Spinal cord (tissue), 10 donors: ENCODE measurements around the gene SORCS2. TPM values are rescaled to one million over a fixed set of nuclear protein-coding genes. Genes with fewer than 3 reads are reported as not detected.

ENCODE experiments used
- DNase-seq, 6 donors: peaks; one replicate each; pipeline versions ENCODE4 v3.0.0 to v3.0.0-alpha.2; 2013 to 2015; ENCODE audit warnings: low spot score in 6 of 6, low read depth in 4 of 6
- H3K27ac ChIP-seq: one replicate; pipeline ENCODE4 v1.5.1; 2013; ENCODE audit warnings: low read depth, low read length, control low read depth
- H3K27me3 ChIP-seq: one replicate; pipeline ENCODE4 v1.6.1; 2013; ENCODE audit warnings: low read length; ENCODE audit not compliant: control insufficient read depth, insufficient read depth
- H3K36me3 ChIP-seq: one replicate; pipeline ENCODE4 v1.6.1; 2013; ENCODE audit warnings: low read length; ENCODE audit not compliant: control insufficient read depth, insufficient read depth
- H3K4me1 ChIP-seq: one replicate; pipeline ENCODE4 v1.6.1; 2013; ENCODE audit warnings: low read length; ENCODE audit not compliant: control insufficient read depth, insufficient read depth
- H3K4me3 ChIP-seq: one replicate; pipeline ENCODE4 v1.5.1; 2013; ENCODE audit warnings: low read depth, low read length, control low read depth
- H3K9me3 ChIP-seq: one replicate; pipeline ENCODE4 v1.6.1; 2013; ENCODE audit warnings: low read length; ENCODE audit not compliant: control insufficient read depth, insufficient read depth
- WGBS: methylation state at CpG from one replicate; pipeline ENCODE4 v1.1.5; 2013; ENCODE audit warnings: missing lambda C conversion rate; ENCODE audit not compliant: insufficient coverage; 5-methylcytosine and 5-hydroxymethylcytosine counted together
- polyA plus RNA-seq, 2 donors: library from polyadenylated mRNA; unstranded; fragments of 120-200 nt; gene quantifications; one replicate each; pipeline ENCODE4 v1.2.1, GENCODE V29; 2013; ENCODE audit not compliant: insufficient read length in 2 of 2
- total RNA-seq, 2 donors: library from RNA; depleted of rRNA in 1 of 2; stranded (reverse); fragments of 120-200 nt in 1 of 2; fragments of >200 nt in 1 of 2; gene quantifications; one replicate each; pipeline versions ENCODE4 v1.2.3 to v1.2.4, GENCODE V29; 2013 to 2014
- donor health status: healthy.

Gene SORCS2
- total and polyA plus RNA-seq, 4 donors: 7.3 to 24.8 (median 16.5) TPM

DNA sequence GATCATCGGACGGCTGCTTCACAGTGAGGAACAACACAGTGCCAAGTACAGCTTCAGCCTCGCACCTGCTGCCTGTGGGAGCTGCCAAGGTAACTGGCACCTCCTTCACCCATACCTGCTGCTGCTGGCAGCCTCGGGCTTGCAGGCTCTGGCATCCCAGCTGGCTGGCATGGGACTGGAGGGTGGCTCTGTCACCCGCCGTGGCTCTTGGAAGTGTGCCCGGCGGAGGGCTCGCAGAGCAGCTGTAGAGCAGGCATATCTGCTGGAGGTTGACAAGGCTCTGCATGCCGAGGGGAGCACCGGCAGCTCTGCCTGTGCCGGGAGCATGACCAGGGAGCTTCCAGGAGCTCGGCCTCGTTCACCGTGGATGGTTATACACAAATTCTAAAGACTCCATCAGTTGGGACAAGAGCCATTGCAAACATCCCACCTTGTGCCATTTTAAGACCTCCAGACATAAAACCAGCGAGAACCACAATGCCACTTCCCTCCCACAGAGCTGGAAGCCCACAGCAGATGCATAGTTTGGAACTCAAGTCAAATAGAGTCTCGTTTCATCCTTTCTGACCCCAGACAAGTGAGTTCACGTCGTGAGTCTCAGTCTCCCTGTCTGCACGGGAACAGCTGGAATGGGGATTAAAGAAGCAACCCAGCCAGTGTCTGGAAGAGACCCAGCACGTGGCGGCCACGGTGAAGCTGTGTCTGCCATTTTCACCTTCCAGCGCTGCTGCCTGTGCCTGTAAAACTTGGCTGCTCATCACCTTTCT, 326.7 kb downstream of the SORCS2 start:
- WGBS: 33% methylated on average over 24 of the region's 24 CpGs
- Histone ChIP-seq H3K4me1 (peaks cover 40% of the 10 kb centered on the region), H3K27ac (no peak overlapping the region), H3K9me3 (no peaks in the 10 kb centered on the region), H3K27me3 (peaks cover 19% of the 10 kb centered on the region), H3K36me3 (no peaks in the 10 kb centered on the region), H3K4me3 (no peak overlapping the region)
- DNase-seq: peak in 2 of 6 donors; percentile 72 to 80

DNA sequence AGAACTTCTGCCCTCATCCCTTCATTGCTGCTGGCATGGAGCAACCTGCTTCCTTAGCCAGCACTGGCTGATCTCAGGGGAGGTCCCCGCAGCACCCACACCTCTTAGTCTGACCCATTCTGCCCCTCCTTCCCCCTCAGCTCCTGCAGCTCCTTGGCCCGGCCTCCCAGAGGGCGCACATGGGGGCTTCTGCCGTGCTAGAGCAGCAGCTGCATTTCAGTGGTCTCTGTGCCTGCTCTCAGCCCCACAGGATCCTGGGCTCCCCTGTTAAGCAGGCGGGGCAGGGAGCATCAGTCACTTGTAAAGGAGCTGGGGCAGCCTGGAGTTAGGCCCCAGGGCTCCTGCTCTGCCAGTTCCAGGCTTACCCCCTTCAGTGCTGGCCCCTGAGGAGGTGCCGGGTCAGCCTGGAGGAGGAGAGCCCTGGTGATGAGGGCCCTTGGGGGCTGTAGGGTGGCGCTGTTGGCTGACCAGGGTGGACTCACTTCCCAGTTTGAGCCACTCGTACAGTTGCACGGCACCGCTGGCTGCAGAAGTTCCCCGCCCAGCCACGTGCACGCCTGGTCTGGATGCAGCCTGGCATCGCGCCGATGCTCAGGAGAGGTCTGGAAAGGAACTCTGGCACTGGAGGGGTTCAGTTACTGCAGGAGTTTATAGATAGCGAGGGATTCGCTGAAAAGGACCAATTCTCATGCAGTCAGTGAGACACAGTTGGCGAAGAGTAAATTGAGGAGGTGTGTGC, 327.5 kb downstream of the SORCS2 start:
- 78% methylated on average over 19 of the region's 19 CpGs for WGBS
- Histone ChIP-seq H3K36me3 (no peaks in the 10 kb centered on the region), H3K9me3 (no peaks in the 10 kb centered on the region), H3K4me3 (no peak overlapping the region), H3K4me1 (peaks cover 44% of the 10 kb centered on the region), H3K27me3 (peaks cover 20% of the 10 kb centered on the region), H3K27ac (no peak overlapping the region)
- DNase-seq: no peak

DNA sequence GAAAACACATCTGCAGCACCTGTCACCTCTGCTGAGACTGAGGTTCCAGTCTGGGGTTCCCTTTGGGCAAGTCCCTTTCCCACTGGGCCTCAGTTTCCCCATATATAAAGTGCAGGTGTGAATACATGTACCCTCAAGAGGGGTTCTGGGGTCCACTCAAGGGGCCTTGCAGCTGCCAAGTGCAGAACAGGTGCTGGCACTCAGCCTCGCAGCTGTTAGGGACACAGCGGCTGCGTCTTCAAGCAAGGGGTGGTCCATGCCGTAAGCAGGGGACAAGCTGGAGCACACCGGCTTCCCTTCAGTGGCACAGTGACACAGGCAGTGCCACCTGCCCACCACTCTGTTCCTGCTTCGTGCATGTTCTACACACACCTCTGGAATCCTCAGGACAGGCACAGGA, 329.3 kb downstream of the SORCS2 start:
- DNase-seq: no peak

DNA sequence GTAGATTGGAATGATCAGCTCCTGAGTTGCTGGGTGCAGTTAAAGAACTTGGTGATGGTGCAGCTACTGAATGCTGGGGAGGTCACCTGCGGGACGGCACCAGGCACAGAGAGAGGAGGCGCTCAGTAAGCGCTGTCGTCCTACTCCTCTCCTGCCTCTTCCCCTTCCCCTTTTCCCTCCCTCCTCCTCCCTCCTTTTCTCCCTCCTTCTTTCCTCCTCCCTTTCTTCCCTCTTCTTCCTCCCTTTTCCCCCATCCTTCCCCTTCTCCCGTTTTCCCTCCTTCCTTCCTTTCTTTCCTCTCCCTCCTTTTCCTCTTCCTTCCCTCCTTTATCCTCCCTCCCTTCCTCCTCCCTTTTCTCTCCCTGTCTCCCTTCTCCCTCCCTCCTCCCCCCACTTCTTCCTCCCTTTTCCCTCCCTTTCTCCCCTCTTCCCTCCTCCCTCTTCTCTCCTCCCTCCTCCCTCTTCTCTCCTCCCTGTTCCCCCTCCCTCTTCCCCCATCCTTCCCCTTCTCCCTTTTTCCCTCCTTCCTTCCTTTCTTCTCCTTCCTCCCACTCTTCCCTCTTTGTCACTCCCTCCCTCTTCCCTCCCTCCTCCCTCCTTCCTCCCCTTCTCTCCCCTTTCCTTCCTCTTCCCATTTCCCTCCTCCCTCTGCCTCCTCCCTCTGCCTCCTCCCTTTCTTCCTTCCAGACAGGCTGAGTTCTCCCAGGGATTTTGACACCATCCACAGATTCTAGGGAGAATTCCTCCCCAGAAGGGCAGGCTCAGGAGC, 330.3 kb downstream of the SORCS2 start:
- Histone ChIP-seq H3K27ac (no peak overlapping the region), H3K9me3 (no peaks in the 10 kb centered on the region), H3K4me3 (no peak overlapping the region), H3K36me3 (no peaks in the 10 kb centered on the region), H3K27me3 (peaks cover 22% of the 10 kb centered on the region), H3K4me1 (peaks cover 41% of the 10 kb centered on the region)
- no peak for DNase-seq
- WGBS: 73% methylated on average over 5 of the region's 6 CpGs

More for the DNA sequence above, 329.3 kb downstream of the SORCS2 start:
- H3K9me3 ChIP-seq: no peaks in the 10 kb centered on the region
- peaks cover 40% of the 10 kb centered on the region for H3K4me1 ChIP-seq
- 64% methylated on average over 6 of the region's 6 CpGs for WGBS
- H3K4me3 ChIP-seq: no peak overlapping the region
- H3K27ac ChIP-seq: no peak overlapping the region
- H3K27me3 ChIP-seq: peaks cover 22% of the 10 kb centered on the region
- H3K36me3 ChIP-seq: no peaks in the 10 kb centered on the region

DNA sequence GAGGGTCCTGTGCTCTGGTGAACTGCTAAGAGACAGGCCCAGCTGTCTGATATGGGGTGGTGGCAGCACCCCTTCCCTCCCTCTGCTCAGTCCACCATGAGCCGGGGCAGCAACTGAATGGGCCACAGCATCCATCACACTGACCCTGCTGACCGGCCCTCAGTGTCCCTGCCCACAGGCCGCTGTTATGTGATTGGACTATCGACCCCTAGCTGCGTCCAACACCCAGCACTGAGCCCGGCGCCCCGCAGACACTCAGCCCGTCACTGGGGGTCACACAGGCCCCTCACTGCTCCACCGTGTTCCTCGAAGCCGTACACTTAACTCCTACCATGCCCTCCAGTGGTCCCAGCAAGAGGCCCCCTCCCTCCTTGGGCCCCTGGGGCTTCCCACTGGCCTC, 331.2 kb downstream of the SORCS2 start:
- peaks cover 43% of the 10 kb centered on the region for H3K4me1 ChIP-seq
- no peak overlapping the region for H3K4me3 ChIP-seq
- H3K27me3 ChIP-seq: peaks cover 22% of the 10 kb centered on the region

DNA sequence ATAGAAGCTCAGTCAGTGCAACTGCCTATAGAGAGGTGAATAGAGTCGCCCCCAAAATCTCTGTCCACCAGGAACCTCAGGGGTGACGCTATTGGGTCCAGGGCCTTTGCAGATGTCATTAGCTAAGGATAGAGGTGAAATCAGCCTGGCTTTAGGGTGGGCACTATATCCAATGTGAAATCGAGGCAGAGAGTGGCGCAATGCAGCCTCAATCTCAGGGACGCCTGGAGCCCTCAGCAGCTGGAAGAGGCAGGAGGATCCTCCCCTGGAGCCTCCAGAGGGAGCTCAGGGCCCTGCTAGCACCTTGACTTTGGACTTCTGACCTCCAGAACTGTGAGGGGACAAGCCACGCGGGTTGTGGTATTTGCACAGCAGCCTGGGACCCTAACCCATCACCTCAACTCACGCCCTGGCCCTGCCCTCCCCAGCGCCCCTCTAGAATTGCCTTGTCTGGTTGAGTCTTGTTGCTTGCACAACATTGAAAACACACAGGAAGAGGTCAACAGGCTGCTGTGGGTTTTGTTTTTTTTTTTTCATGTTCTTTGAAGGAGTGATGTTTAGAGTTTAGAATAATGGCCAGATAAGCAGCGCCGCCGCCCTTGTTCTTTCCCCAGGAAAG, 331.8 kb downstream of the SORCS2 start:
- Histone ChIP-seq H3K4me1 (peaks cover 38% of the 10 kb centered on the region), H3K27ac (no peak overlapping the region), H3K9me3 (no peaks in the 10 kb centered on the region), H3K36me3 (no peaks in the 10 kb centered on the region), H3K4me3 (no peak overlapping the region), H3K27me3 (peaks cover 18% of the 10 kb centered on the region)
- DNase-seq: no peak
- 65% methylated on average over 7 of the region's 12 CpGs for WGBS

More for the DNA sequence above, 331.2 kb downstream of the SORCS2 start:
- 85% methylated on average over 12 of the region's 12 CpGs for WGBS
- Histone ChIP-seq H3K36me3 (no peaks in the 10 kb centered on the region), H3K9me3 (no peaks in the 10 kb centered on the region), H3K27ac (no peak overlapping the region)
- no peak for DNase-seq

DNA sequence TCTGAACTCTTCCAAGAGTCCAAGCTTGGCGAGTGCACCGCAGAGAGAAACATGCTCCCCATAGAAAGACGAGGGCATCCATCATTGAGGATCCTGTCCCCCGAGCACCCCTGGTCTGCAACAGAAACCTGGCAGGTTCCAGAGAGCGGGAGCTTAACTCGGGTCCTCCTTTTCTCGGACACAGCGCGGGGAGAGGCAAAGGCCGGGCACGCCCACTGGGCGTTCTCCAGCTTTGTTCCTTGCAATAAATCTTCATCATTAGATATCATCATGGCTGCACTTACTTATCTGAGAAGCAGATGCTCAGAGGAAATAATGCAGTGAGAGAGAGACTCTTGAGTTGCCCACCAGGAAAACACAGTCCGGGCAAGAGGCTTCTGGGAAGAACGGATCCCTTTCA, 332.5 kb downstream of the SORCS2 start:
- WGBS: 37% methylated on average over 7 of the region's 14 CpGs

DNA sequence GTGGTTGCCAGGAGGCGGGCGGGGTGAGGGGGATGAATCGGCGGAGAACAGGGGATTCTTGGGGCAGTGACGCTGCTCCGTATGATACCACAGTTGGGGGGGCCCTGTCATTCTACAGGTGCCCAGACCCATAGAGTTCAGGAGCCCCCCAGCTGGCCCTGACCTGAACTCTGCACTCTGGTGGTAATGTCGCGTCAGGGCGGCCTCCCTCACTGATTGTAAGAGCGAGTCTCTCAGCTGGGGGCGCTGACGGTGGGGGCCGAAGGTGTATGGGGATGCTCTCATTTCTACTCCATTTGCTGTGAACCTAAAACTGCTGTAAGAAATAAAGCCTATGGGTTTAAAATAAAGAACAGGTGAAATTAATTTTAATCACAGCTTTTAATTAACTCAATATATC, 334.2 kb downstream of the SORCS2 start:
- H3K9me3 ChIP-seq: no peaks in the 10 kb centered on the region
- H3K27ac ChIP-seq: no peak overlapping the region
- peaks cover 17% of the 10 kb centered on the region for H3K27me3 ChIP-seq
- no peak overlapping the region for H3K4me3 ChIP-seq
- H3K4me1 ChIP-seq: peaks cover 32% of the 10 kb centered on the region
- H3K36me3 ChIP-seq: peaks cover 3% of the 10 kb centered on the region
- 77% methylated on average over 10 of the region's 13 CpGs for WGBS
- DNase-seq: no peak

More for the DNA sequence above, 332.5 kb downstream of the SORCS2 start:
- H3K36me3 ChIP-seq: no peaks in the 10 kb centered on the region
- H3K4me1 ChIP-seq: peaks cover 38% of the 10 kb centered on the region
- peaks cover 18% of the 10 kb centered on the region for H3K27me3 ChIP-seq
- H3K27ac ChIP-seq: no peak overlapping the region
- DNase-seq: no peak
- H3K4me3 ChIP-seq: no peak overlapping the region
- H3K9me3 ChIP-seq: no peaks in the 10 kb centered on the region

DNA sequence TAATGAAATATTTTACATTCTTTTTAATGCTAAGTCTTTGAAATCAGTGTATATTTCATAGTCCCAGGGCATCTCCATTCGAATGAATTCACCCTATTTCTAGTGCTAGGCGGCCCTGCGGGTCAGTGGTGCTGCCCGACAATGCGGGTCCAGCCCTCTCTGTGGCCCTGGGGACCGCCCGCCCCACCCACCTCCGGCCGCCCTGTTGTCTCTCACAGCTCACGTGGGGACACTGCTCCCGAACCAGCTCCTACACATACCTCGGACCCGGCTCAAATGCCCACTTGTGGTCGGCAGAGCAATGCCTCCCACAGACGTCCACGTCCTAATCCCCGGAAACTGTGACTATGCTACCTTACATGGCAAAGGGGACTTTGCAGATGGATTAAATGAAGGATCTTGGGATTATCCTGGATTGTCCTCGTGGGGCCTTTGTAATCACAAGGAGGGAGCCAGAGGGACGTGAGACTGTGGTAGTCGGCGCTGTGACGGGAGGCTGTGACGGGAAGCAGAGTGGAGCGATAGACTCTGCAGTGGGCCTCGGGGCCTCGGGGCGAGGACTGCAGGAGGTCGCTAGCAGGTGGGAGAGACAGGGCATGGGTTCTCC, 334.7 kb downstream of the SORCS2 start:
- Histone ChIP-seq H3K27me3 (peaks cover 14% of the 10 kb centered on the region), H3K4me3 (no peak overlapping the region)
- 82% methylated on average over 15 of the region's 28 CpGs for WGBS

More for the DNA sequence above, 334.7 kb downstream of the SORCS2 start:
- Histone ChIP-seq H3K9me3 (no peaks in the 10 kb centered on the region), H3K36me3 (peaks cover 3% of the 10 kb centered on the region), H3K4me1 (peaks cover 32% of the 10 kb centered on the region), H3K27ac (no peak overlapping the region)
- no peak for DNase-seq
